HS-27A (cell line): ENCODE measurements around the gene SMIM7.

Experiments used
- DNase-seq: peaks from one replicate; pipeline ENCODE4 v3.0.0-alpha.2; 2012; ENCODE audit warnings: low read depth, missing footprints

The SMIM7 gene

DNA sequence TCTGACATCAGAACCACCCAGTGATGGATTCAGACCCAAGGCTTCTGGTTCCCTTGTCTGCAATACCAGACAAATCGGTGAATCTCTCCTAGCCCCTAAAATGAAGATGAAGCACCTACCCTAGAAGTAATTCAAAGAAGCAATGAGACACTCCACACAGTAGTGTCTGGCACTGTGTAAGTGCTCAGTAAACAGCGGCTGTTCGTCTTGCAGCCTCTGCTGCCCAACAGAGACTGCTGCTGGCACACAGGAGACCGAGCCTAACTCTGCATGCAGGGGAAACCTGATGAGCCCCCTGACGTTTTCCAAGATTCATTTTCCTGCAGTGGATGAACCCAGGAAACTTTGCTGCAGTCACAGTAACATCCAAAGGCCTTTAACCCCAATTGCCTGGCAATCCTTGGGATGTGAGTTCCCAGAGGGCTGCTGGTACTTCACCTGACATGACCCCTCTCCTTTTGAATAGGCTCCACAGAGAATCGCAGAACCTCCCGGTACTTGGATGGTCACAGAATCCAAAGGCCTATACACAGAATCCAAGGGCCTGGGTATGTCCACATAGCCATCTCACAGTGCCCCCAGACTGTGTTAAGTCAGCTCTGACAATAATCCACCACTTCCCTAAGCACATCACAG is 38.7 kb downstream of the SMIM7 start:
- DNase-seq = no peak

DNA sequence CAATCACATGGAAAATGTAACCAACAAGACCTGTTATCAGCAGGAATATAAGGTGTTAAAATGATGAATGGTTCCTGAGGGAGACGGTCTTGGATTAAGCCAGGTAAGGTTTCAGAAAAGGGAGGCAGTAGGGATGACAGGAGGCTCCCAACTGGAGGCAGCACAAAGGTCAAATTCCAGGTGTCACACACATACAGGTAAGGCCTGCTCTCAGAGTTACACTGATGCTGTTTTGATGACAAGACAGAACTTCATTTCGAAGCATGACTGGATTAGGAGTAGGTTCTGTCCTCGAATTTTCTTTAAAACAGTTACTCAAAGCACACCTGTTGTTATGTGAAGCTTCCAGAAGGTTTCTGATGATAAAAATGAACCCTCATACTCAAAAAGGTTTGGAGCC is 39.4 kb downstream of the SMIM7 start:
- DNase-seq = no peak

GRCh38 chr19:16620018-16620417 is 39.9 kb downstream of the SMIM7 start:
- DNase-seq = no peak

- no peak for DNase-seq
Measured at GRCh38 chr19:16619457-16619856, 40.5 kb downstream of the SMIM7 start.

- DNase-seq = no peak
Measured at GRCh38 chr19:16618248-16618647, 41.7 kb downstream of the SMIM7 start.

- DNase-seq = no peak
Measured at GRCh38 chr19:16615808-16616207, 44.1 kb downstream of the SMIM7 start.

DNA sequence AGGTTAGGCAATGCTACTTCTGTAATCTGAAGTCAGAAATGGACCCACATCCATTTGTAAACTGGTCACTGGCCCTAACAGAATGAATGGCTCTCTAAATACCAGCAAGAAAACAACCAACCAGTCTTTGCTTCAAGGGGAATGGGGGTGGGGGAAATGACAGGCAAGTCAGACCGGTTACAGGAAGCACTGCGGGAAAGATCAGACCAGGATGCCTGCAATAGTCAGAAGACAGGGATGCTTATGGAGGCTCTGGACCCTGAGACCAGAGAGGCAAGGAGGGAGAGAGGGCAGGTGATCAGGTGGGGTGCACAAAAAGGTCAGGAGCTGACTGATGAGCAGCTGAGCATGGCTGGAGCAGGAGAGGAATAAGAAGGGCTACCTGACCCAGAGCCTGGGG is 45.0 kb downstream of the SMIM7 start:
- DNase-seq = no peak

- no peak for DNase-seq
Measured at GRCh38 chr19:16613841-16614240, 46.1 kb downstream of the SMIM7 start.

DNA sequence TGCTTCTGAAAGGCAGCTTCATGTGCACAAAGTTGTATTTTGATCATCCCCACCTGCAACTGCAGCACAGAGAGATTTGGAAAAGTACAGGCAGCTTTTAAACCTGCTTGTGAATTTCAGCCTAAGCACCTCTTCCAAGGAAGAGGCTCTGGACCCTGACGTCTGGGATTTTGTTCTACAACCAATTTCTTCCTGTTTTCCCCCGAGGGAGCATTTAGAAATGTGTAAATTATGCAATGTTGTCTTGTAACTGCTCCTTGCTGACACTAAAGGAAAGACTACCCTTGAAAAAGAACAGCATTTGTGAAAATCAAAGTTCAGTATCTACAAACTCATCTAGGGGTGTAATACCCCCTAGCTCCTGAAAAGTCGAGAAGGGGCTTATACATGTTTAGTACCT is 47.3 kb downstream of the SMIM7 start:
- no peak for DNase-seq

GRCh38 chr19:16611121-16611520 is 48.8 kb downstream of the SMIM7 start:
- DNase-seq = no peak

DNA sequence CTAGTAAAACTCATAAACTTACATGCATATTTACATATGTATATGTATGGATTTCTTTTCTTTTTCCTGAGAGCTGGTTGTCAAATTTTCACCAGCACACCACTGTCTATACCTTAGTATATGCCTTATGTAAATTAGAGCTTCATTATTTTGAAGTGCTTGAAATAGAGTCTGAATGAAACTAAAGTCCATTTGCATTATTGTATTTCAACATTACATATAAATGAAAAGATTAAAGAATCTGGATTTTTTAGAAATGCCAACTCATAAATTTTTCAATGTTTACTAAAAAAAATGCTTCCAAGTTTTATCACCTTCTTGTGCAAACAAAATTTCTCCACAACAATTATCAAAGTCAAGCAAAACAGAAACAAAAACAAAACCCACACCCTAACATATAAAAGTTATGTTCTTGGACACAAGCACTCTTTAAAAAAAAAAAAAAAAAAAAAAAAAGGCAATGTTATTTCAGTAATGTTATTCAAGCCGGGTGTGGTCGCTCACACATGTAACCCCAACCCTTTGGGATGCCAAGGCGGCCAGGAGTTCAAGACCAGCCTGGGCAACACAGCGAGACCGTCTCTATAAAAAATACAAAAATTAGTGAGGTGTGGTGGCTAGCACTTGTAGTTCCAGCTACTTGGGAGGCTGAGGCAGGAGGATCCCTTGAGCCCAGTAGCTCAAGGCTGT is 50.3 kb downstream of the SMIM7 start:
- no peak for DNase-seq

DNA sequence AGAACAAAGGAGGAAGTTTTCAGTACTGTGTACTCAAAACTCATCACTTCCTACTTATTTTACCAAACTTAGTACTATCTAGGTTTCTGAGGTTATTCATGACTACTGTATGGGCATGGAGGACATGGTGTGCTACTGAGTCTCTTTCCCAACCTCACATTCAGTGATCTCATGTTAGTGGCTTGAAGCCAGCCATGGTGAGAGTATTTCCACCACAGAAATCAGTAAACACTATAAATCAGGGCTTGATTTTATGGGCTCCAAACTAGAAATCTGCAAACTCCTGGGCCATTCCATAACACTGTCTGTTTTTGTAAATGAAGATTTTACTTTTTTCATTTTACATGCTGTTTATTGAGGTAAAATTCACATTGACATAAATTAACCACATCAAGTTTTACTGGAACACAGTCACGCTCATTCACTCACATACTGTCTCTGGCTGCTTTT is 51.6 kb downstream of the SMIM7 start:
- no peak for DNase-seq

GRCh38 chr19:16607819-16608218 is 52.1 kb downstream of the SMIM7 start:
- no peak for DNase-seq

DNA sequence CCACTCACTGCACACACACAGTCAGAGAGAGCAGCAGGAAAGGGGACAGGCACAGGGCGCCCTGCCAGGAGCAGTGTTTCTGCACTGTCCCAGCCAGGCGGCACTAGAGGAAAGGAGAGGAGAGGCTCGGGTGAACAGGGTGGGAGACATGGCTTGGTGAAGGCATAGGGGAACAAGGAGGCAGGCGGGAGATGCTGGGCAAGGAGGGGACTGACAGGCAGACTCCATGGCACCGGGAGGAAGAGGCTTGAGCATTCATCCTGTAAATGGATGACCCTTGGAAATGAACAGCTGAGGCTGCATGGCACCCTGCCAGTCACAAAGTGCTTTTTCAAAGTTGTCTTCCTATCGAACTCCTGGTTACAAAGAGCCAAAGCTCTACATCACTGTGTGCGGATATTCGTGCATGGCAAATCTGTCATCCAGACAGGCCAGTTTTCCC is 54.4 kb downstream of the SMIM7 start:
- no peak for DNase-seq

GRCh38 chr19:16605115-16605514 is 54.8 kb downstream of the SMIM7 start:
- no peak for DNase-seq

DNA sequence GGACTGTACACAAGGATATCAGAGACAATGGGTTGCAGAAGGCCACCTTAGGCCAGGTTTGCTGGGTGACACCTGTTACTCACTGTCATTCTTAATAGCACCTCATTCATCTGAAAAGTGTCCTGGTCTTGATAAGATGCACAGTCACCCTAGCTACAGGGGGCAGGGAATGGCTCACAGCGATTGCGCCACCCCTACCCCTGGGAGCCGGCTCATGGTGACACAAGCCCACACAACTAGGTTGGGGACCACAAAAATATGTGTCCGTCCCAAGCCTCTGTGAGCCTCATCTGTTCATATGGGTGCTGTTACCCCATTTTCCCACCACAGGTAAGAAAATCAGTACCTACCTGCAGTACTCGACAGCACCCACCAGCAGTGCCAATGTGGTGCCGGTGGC is 55.3 kb downstream of the SMIM7 start:
- DNase-seq = no peak

DNA sequence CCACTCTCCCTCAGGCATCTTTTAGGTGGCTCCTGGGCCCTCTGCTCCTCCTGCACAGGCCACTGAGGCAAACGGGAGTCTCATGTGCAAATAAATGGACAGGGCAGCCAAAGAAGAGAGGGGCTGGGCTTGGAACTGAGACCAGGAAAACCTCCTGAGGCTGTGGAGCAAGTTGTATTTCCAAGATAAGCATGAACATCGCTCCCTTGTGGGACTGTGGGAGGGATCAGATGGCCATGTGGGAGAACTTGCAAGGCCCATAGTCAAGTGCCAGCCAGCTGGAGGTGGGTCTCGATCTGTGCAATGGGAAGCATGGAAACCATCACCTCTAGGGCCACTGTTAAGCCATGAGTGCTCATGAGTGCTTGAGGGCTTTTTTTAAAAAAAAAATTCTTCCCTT is 56.9 kb downstream of the SMIM7 start:
- no peak for DNase-seq

- DNase-seq = no peak
Measured at GRCh38 chr19:16601378-16602052, 58.4 kb downstream of the SMIM7 start.

DNA sequence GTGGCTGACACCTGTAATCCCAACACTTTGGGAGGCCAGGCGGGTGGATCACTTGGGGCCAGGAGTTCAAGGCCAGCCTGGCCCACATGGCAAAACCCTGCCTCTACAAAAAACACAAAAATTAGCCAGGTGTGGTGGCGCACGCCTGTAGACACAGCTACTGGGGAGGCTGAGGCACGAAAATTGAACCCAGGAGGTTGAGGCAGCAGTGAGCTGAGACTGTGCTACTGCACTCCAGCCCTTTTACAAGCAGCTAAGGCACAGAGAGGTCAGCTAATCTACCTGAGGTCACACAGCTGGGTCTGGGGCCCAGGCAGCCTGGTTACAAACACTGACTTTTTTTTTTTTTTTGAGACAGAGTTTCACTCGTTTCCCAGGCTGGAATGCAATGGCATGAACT is 59.1 kb downstream of the SMIM7 start:
- no peak for DNase-seq

DNA sequence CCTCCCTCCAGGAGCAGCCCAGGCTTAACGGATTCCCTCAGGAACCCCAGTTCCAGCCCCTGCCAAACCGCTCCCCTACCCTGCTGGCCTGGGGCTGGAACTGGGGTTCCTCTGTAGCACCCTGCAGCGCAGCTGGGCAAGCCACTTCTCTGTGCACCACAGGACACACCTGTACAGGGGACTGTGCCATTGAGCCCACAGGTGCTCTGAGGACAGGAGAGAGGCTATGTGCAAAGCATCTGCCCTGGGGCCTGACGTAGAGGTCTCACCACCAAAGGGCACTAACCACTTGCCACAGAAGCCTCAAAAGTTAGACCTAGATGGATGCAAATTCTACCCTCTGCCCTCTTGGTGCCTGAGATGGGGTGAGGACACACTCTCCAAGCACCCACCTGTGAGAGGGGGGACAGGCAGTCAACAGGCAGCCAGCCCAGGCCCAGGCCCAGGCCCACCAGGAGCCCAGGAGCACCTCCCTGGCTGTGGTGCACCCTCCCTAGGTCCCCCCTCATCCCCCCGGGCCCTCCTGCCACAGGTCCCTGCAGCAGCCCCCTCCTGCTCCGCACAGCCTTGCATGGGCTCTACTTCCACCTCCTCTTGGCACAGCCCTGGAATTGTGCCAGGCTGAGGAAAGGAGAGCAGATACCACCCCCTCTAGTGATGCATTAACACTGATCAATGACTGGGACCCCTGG is 60.1 kb downstream of the SMIM7 start:
- no peak for DNase-seq

GRCh38 chr19:16598848-16599247 is 61.1 kb downstream of the SMIM7 start:
- no peak for DNase-seq

DNA sequence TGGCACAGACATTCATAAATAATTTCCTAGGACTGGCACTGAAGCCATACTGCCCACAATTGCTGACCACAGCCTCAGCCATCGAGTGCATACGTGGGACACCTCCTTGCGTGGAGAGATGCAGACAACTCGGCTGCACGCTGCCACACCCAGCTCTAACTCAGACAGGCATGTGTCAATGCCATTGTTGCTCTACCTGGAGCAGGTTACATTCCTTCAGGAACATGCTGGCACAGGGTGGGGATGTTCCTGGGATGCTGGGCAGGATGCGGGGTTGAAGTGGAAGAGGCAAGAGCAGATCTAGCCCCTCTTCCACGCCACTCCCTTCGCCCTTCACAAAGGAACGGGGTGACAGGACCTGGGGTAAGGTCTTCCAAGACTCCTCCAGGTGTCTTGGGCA is 63.5 kb downstream of the SMIM7 start:
- DNase-seq = no peak
